CD4-positive, alpha-beta T cell treated with Interleukin-17A for 4 hours (primary cell): ENCODE data around the gene SEMA6B.
"Not testable (repeated sequence)": the region's sequence is repeated elsewhere in the genome, so short reads cannot be mapped to it uniquely, and the experiment has no call there.

Experiments
- DNase-seq: peaks from one replicate; pipeline ENCODE4 v3.0.0-alpha.2; 2020; ENCODE audit warnings: mixed read lengths

The SEMA6B gene

GRCh38 chr19:4543842-4544647 lies 15.4 kb downstream of the SEMA6B start:
- no peak for DNase-seq

DNA sequence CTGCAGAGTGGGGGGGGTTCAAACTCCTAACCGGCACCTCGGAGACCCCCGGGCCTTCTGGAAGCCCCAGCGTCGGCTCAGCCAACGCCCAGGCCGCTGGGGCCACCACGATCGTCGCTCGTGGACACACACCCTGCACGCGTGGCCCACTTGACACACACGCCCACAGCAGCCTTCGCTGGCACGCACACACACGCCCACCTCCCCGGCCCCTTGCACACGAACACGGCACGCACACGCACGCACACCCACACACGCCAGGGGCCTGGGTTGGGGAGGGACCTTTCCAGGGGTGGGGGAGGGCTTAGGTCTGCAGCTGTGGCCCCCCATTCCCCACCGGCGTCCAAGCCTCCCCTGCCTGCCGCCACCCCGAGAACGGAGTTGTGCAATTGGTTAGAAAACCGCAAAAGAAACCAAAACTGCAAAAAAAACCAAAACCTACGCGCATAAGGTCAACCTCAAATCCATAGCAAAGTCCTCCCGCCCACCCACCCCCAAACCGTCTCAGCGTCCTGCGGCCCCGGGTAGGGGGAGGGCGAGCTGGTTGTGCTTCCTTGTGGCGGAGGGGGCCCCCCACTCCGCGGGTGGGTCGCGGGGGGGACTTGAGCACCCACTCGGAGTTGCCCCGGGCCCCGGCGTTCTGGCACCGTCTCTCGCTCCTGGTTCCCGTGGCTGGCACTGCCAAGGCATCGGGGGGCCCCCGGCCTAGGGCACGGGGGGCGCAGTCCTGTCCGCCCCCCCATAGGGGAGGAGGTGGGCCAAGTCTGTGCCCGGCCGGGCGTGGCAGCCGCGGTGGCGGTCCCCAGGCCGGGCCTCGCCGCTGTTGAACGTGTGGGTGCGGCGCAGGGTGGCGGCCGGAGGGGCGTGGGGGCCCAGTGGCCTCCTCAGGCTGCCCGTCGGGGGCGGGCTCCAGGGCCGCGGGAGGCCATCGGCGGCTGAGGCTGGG lies 16.3 kb downstream of the SEMA6B start:
- DNase-seq: no peak

- DNase-seq: not testable (repeated sequence)
Observed at GRCh38 chr19:4541806-4542145, 17.7 kb downstream of the SEMA6B start.

GRCh38 chr19:4541114-4541805 lies 18.2 kb downstream of the SEMA6B start:
- no peak for DNase-seq

DNA sequence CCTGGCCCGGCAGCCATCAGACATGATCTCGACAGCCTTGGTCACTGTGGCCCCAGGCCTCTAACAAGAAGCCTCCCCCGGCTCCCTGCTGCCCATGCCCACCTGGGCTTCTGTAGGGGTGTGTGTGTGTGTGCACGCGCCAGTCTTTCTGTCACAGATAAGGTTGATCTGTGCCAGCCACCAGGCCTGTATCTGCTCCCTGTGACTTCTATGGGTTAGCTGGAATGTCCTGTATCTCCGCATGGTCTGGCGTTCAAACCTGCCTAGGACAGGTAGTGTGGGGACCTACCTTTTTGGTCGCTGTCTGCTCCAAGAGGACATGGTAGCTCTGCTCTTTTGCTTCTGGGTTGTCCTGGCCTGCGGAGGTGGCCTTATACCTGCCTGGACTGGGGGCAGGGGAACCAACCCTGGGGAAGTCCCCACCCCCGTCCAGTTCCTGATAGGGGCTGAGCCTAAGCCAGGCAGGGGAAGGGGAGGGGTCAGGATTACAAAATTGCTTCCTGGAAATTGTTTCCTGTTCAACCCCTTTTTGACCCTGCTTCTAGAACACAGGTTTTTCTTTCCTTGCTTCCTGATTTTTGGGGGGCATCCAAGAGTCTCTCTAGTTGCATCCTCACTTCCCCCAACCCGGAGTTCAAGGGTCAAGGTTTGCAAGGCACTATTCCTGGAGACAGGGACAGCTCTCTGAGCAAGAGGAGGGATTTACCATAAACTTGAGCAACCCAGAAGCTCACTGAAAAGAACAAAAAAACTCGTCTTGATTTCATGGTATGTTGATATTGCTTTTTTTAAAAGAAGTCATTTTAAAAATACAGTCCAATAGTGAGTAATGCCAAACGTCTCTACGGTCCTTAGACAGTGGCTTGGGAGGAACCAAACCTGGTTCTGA lies 19.5 kb downstream of the SEMA6B start, which contains the start of gene LRG1:
TSS of gene LRG1 (minus strand) at position 344 of the 889 bp plus-strand sequence. CDS start at position 321, 23 bp downstream.
- DNase-seq: no peak

GRCh38 chr19:4539169-4539692 lies 20.3 kb downstream of the SEMA6B start:
- no peak for DNase-seq

- no peak for DNase-seq
Observed at GRCh38 chr19:4538601-4538954, 20.9 kb downstream of the SEMA6B start.

DNA sequence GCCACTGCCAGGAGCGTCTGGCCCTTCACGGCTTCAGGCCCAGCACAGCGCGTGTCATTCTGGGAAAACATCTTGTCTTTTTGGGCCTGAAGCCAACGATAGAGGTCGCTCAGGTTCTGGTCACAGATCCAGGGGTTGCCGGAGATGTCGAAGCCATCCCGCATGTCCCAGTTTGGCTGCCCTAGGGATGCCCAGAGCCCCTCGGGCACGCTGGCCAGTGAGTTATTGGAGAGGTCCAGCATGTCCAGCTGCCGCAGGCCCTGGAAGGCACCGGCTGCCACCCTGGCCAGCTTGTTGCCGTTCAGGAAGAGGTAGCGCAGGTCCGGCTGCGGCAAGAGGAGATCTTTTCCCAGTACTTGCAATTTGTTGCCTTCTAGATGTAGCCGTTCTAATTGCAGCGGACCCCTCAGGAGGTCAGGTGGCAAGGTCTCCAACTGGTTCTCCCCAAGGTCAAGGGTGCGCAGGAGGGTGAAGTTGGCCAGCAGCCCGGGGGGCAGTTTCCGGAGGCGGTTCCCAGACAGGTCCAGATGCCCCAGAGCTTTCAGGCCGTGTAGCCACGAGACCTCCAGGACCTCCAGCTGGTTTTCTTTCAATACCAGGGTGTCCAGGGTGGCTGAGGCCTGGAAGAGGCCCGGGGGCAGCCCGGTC lies 21.4 kb downstream of the SEMA6B start:
- no peak for DNase-seq

DNA sequence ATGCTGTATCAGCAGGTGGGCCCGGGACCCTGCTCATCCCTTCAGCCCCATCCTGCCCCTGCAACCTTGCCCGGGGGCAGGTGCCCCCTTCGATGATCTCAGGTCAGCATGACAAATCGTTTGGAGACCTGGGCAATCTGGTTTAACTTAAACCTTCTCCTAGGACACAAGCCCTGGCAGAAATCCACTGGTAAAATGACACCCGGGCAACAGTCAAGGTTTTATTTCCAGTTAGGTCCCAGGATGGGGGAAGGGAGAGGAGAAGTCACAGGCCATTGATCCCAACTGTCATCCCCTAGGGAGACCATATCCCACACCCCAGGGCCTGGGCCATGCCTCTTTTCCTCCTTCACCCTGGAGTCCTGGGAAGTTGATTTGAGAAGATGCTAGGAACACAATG lies 22.7 kb downstream of the SEMA6B start:
- DNase-seq: no peak

GRCh38 chr19:4534836-4535658 lies 24.4 kb downstream of the SEMA6B start, which contains the start of gene PLIN5:
PLIN5 (minus strand) TSS chr19:4535224; CDS start chr19:4534074, 1,150 bp downstream.
- peak; percentile 56 for DNase-seq

DNA sequence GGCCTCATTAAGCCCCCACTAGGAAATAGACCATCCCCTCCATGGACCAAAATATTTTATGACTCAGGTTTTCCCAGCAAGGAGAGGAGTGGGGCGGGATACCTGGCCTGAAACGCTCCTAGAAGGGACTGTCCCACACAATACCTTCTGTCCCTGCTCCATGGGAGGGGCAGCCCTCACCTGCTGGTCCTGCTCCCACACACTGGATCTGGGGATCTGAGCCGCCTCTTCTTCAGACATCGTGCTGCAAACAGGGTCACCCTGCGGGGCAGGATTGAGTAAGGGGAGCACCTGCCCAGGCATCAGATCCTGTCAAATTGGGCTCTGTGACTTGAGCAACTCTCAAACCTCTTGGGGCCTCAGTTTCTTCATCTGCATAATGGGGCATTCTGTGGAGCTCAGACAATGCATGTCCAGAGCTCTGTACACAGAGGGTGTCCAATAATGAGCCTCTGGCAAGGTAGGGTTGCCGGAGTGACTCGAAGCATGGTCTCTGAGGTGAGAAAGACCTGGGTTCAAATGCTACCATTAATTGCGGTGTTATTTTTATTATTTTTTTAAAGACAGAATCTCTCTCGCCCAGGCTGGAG lies 25.6 kb downstream of the SEMA6B start:
- DNase-seq: no peak

DNA sequence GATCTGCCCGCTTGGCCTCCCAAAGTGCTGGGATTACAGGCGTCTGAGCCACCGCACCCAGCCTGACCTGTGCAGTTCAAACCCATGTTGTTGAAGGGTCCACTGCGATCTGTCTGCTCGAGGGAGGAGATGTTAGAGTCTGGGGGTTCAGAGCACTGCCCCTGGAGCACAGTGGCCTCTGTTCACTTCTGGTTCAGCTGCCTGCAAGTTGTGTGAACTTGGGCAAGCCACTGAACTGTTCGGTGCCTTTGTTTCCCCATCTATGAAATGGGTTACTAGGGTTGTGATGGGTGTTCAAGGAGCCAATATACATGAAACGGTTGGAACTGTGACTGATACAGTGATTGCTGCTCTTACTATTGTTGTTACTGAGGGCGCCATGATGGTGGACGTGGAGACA lies 26.1 kb downstream of the SEMA6B start:
- no peak for DNase-seq

- no peak for DNase-seq
Observed at GRCh38 chr19:4531562-4532165, 27.8 kb downstream of the SEMA6B start.

DNA sequence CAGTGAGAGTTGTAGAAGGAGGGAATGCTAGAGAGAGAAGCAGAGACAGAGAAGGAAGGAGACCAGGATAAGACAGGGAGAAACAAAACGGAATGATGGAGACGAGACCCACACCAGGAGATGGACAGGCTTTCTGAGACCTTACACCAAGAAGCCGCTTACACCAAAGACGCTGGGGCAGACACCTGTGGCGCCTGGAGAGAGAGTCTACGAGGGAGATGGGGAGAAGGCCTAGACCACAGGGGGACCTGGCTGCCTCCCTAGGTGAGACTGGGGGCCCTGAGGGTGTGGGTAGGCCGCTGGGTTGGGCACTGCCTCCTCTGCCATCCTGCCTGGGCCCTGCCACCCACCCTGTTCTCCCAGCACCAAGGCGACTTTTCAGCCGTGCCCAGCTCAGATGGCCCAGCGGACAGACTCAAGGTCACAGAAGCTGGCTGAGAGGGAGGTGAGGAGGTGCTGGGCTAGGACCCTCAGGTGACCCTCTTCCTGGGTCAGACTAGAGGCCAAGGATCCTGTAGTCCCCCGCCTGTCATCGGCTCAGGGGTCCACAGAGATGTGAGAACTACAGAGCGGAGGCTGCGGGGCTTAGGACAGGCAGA lies 29.5 kb downstream of the SEMA6B start:
- DNase-seq: no peak

GRCh38 chr19:4528843-4529242 lies 30.6 kb downstream of the SEMA6B start:
- no peak for DNase-seq

DNA sequence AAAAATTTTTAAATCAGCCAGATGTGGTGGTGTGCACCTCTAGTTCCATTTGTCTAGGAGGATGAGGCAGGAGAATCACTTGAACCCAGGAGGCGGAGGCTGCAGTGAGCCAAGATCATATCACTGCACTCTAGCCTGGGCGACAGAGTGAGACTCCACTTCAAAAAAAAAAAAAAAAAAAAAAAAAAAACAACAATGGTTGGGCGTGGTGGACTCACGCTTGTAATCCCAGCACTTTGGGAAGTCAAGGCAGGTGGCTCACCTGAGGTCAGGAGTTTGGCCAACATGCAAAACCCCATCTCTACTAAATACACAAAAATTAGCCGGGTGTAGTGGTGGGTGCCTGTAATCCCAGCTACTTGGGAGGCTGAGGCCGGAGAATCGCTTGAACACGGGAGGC lies 32.1 kb downstream of the SEMA6B start:
- DNase-seq: not testable (repeated sequence)

- DNase-seq: no peak
Observed at GRCh38 chr19:4525563-4526002, 33.9 kb downstream of the SEMA6B start.

DNA sequence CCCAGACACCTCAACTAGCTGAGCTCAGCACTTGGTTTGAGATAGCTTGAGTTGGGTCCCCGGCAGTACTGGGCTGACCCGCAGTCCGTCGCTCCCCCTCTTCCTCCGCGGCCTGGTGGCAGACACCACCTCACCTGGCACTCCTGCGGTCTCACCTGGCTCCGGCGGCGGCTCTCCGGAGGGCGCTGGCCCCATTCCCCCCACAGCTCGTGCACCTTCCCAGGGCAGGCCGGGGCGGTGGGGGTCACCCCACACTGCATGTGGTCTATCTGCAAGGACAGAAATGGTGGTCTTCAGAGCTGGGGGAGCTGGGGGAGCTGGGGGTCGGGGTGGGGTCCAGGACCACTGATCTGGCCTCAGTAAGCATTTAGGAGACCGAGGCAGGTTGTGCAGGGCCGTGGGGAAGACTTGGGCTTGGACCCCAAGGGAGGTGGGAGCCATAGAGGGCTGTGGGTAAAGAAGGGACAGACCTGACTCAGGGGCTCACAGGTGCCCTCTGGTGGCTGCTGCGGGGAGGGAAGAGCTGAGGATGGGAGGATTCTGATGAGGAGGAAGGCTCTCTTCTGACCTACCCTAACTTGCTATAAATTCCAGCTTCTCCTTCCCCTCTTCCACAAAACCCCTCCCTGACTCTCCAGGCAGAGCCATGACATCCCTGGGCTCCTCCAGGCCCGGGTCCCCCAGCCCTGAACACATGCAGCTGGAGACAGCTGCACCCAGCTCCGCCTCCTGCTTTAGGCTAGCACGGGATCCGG lies 34.5 kb downstream of the SEMA6B start:
- peak; percentile 75 for DNase-seq
